GM19043 (cell line): ENCODE measurements around the gene WDPCP.
"Not testable (repeated sequence)": the region's sequence is repeated elsewhere in the genome, so short reads cannot be mapped to it uniquely, and the experiment has no call there.

Source experiments
- ATAC-seq: cut with Tn5 transposase; IDR thresholded peaks from one replicate; pipeline ENCODE4 v1.9.1; 2021; ENCODE audit warnings: low read depth; ENCODE audit not compliant: unreplicated experiment

WDPCP gene

DNA sequence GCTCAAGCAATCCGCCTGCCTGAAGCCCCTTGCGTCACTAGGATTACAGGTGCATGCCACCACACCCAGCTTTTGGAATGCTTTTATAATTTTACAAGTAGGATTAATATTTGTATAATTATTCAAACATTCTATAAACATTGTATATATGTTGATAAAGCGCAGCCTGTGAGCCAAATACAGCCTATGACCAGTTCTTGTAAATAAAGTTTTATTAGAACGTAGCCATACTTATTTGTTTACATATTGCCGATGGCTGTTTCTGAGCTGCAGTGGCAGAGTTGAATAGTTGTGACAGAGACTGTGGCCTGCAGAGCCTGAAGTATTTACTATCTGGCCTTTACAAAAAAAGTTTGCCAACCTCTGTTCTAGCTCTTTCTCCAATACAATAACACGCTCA, 305.0 kb downstream of the WDPCP start:
- ATAC-seq, result no peak

DNA sequence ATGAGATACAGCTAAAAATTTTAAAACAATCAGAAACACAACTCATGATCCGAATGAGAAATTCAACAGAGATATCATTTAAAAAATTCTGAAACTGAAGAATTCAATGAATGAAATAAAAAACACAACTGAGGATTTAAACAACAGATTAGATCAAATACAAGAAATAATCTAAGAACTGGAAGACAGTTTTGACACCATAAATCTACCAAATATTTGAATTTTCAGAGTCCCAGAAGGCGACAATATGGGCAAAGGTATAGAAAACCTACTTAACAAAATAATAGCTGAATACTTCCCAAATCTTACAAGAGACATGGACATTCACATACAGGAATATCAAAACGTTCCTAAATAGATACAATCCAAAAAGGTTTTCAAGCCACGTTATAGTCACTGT, 315.7 kb downstream of the WDPCP start:
- no peak for ATAC-seq

DNA sequence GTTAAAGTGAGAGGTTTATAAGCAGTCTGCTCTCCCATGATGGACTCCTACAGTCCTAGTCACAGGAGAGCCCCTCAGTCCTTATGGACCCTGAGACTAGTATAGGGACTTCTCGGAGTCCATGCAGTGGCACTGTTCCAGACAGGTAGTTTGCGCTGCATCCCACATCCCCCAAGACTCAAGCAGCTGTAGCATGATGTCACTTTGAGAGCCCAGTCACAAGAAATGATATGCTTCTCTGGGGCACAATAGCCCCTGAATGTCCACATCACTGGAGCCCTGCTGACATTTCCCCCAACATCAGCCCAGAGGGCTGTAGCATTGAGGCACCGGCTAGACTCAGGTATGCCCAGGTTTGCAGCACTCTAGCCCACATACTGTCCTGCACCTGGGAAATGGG, 317.6 kb downstream of the WDPCP start:
- ATAC-seq, result no peak

DNA sequence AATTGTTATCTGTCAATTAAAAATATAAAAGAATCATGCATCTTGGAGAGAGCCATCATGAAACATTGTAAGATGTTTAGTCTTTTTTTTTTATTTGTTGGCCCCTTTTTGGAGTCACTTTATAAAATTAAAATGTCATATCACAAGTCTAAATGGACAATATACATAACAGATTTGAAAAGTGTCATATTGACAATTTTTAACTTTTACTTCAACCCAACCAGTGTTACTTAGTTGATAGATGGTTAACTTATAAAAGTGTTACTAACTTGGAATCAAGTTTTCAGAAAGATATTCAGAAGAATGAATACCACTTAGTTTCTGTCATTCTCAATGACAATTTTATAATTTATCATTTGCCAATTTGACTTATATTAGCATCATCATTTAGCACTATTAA, 319.3 kb downstream of the WDPCP start:
- no peak for ATAC-seq

DNA sequence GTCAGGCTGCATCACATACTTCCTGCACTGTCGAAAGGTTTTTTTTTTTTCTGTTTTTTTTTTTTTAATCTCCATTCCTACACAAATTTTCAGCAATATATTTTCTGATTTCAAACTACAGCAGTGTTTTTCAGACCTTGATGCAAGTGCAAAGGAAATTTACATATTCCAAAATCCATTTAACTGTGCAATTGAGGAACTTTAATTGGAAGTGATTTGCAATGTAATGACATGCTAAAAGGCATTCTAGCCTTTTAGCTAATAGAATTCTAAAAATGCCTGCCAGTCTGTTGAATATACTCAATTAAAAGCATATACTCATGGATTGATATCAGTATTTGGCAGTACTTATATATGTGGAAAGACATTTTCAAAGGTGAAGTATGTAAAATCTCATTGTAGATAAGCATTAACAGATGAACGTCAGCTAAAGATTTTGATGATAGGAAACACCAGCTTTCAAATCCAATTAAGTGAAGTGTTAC, 327.1 kb downstream of the WDPCP start:
- no peak for ATAC-seq

DNA sequence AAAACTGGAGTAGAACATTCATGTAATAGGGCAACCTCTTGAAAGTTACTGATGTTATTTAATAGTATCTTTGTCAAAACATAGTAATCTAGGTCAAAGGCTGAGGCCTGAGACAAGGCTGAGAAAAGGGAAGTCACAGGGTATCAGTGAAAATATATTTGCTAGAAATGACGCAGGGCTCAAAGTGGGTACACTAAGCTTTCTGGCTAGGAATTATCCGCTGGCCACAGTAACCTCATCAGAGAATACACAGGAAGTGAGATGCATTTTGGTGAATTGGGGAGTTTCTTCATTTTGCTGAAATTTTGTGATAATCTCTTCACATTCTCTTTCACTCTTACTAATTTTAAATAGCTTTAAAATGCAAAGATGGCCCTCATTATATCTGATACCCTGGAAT, 330.8 kb downstream of the WDPCP start:
- no peak for ATAC-seq

DNA sequence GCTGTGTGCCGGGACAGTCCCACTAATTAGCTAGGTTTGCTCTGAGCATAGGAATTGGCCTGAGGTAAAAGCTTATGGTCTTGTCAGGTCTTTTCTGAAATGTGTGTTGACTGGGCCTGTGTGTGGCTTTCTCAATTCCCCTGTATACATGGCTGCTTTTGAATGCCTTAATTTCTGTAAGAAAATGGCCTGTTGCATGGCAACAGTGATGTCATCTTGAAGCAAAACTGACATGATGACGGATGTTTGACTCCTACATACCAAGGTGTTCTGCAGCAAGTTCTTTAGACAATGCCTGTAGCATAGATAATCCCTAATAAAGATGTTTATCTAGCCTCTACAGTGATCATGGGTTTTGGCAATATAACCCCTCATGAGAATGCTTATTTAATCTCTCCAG, 339.1 kb downstream of the WDPCP start:
- ATAC-seq, result no peak

DNA sequence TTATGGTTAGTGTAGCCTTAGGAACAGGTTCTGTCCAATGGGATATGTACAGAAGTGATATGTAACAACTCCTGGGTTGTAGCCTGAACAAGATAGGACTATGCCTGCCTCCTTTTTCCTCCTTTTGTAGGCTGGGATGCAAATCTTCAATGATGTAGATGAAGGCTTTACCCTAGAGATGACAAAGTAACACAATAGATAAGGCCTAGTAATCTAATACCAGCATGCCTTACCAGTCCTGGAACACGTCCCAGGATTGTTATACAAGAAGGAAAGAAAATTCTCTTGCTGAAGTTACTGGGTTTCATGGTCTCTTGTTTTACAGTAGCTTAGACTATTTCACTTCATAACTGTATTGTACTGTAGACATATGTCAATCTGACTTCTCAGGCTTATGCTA, 345.5 kb downstream of the WDPCP start:
- ATAC-seq, result no peak

DNA sequence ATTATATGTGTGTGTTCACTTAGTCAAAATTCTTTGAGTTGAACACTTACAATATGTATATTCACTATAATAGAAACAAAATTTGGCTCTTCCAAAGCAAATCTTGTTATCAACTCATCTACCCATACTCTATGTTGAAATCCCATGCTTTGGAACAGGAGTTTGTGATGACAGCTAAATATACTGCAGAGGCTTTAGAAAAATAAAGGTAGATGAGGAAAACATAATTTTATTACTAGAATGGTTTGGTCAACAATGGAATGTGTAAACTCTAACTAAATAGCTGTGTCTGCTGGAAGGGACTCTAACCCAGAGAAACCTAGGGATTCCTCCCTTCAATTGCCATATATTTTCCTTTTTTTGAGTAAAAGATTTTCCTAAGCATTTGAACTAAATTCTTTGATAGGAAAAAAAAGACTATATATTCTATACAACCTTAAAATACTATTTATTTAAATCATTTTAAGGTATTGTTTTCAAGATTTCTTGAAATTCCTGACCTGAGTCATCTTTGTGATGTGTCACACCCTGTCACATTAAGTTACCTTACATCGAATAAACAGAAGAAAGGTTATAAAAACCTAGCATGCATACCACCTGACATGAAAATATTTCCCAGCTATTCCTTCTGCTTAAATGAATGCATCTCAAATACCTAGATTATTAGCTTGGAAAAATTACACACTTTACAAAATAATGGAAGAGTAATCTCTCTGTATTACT, 362.2 kb downstream of the WDPCP start:
- ATAC-seq, result no peak

DNA sequence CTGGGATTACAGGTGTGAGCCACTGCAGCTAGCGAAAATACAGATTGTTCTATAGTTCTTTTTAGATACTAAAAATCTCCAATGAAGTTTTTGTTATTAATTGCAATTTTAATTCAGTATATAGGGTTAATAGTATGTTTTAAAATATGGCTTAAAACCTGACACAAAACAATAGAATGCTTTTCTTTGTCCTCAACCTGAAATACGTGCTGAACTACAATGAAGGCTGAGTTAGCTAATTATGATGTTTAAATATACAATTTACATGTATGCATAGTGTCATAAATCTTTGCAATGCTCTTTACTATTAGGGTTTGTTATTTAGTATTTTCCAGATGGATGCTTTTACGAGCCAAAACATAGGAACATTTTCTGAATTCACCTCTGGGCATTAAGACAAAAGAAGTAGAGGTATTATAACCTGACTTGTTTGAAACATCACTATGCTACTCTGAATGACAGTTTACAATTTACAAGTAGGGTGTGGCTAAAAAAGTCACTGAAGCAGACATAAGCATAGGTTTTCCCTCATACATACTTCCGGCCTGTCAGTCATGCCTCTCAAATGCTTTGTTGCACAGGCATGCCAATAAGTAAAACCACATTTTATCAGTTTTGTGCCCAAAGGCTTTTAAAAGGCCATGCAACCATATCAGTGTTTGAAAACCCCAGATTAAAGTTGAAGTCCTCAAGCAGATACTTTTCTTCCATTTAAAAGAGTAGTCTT, 369.3 kb downstream of the WDPCP start:
- ATAC-seq, result no peak

DNA sequence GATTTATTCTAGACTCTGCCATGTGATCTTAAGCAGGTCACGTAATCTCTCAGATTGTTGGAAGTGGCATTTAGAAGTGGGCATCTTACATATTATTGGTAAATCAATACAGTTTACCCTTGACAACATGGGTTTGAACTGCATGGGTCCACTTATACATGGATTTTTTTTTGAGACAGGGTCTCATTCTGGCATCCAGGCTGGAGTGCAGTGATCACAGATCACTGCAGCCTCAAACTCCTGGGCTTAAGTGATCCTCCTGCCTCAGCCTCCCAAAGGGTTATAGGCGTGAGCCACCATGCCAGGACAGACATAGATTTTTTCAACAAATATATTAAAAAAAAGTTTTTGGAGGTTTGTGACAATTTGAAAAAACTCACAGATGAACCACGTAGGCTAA, 393.0 kb downstream of the WDPCP start:
- ATAC-seq, result no peak

DNA sequence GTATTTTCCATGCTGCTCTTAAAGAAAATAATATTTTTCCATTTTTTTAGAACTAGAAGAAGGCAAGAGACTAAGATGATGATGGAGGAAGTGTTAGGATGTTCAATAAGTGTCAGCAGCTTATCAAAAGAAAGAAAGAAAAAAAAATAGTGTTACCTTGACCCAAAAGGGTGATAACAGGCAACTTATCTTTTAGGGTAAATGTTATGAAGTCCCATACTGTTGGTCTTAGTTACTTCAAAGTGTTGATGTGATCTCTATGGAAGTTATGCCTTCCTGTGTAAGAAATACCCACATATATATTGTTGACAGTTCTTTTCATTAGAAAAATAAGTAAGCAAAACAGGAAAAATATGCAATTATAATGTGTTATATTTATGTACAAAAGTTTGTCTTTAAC, 394.1 kb downstream of the WDPCP start:
- ATAC-seq, result no peak

DNA sequence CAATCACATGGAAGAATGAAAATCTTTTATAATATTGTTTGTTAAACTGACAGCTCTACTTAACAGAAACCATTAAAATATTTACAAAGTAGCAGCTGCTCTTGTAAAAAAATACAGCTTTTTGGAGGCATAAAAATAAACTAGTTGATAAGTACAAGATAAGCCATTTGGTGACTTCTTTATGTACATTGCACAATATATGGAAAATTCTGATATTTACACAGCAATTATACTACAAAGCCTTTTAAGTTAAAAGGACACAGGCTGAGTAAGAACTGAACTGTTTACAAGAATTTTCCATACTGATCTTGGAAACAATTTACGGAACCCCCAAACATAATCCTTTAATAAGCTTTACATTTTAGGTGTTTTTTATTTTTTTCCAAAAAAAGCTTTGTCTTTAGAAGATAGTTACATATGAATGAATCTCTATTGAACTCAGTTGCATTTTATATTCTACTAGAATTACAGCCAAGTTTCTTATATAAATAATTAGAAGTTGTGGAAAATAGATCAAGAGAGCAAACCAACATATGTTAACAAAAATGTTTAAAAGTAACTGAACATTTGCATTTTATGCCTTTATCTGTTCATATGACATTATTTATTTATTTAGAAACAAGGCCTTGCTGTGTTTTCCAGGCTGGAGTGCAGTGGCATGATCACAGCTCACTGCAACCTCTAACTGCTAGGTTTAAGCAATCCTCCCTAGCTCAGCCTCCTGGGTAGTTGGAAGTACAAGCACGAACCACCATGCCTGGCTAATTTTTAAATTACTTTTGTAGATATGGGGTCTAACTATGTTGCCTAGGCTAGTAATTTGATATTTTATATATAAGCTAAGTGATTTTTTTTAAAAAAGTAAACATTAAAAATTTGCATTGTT, 395.1 kb downstream of the WDPCP start:
- ATAC-seq, result no peak

DNA sequence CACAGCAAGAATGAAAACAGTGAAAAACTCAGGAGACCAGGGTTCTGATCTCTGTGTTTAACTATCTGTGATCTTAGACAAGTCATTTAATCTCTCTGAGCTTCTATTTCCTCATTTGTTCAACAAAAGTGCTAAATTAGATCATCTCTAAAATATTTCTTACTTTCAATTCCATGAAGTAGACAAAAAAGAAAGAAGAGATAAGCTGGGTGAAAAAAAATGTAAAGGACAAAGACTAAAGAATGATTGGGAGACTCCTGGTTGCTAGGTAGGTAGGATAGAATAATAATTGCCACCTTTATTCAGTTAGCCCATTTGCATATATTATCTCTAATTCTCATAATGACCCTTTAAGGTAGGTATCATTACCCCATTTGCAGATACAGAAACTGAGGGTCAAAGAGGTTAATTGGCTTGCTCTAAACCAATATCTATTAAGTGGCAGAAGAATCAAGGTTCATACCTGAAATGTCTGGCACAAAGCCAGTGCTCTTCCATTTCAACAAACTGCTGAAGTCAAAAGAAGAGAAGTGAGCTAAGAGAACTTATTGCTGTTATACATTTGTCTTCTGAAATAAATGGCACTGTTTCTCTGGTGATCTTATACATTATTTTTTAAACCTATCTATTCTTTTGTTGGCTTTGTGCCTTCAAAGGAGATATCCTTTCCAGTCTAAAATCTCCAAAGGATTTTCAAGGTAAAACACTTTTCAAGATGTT, 395.9 kb downstream of the WDPCP start:
- ATAC-seq, result no peak

DNA sequence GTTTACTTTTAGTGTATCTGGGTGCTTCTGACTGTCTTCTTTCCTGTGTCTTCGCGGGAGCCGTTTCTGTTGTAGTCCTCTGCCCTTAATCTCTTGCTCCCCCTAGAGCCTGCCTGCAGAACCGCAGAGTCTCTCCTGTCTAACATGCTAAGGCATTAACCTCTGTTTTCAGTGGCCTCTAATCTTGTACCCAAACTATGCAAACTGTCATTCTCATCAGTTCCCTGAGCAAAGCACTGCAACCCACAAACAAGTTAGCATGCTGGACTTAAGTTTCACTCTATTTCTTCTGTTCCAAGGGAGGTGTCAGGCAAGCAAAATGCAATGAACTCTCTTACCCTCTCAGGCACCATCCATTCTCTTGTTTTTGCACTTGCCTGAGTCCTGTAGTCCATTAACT, 399.3 kb downstream of the WDPCP start:
- ATAC-seq, result peak; percentile 59

DNA sequence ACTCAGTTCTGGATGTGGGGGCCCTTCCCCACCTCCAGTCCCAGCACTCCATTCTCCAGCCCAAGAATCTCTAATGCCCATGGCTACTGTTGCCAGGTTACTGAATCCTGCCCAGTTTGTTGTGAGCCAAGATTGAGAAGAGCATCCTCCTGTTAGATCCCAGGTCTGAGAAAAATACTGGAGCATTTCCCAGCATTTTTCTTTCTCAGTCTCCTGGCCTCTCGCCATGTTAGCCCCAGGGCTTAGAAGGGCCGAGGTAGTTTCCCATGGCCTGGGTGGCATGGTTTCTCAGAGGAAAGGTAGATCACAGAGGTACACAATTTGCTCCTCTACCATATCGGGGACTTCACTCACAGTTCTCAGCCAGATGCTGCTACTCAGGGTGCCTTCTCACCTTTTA, 401.9 kb downstream of the WDPCP start:
- no peak for ATAC-seq

DNA sequence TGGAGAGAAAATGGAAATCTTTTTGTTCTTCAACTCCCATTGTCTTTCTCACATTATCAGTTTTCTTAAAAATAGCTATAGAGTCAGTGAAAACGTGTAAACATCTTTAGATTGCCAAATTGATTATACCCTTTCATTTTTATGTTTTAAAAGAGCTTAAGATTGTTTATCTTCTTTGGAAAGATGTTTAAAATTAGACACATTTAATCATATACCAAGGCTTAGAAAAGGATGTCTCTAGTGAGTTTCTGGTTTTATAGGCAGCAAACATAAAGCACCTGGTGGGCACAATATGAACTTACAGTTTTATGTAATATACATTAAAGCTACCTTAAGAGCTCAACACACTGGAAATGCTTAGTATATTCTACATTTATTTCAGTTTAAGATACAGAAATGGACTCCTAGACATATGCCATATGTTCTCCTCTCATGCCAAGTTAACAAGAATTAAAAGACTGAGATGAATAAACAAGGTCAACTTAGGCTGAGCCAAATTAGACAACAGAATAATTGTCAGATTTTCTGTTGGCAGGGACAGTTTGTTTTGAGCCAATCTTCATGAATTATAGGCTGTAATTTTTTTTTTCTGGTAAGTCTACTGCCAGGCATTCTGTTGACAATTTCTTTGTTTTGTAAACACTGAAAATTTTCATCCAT, 425.0 kb downstream of the WDPCP start:
- ATAC-seq, result no peak

DNA sequence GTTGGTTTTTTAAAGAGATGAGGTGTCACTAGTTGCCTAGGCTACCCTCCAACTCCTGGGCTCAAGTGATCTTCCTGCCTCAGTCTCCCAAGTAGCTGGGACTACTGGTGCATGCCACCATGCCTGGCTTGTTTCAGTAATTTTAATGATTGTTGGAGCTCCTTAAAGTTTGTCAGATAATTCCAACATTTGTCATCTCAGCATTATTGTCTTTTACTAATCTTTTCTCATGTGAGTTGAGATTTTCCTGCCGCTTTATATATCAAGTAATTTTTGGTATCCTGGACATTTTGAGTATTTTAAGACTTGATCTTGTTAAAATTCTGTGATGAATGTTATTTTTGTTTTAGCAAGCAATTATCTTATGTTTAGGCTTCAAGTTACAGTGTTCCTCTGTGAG, 429.0 kb downstream of the WDPCP start:
- ATAC-seq, result no peak

DNA sequence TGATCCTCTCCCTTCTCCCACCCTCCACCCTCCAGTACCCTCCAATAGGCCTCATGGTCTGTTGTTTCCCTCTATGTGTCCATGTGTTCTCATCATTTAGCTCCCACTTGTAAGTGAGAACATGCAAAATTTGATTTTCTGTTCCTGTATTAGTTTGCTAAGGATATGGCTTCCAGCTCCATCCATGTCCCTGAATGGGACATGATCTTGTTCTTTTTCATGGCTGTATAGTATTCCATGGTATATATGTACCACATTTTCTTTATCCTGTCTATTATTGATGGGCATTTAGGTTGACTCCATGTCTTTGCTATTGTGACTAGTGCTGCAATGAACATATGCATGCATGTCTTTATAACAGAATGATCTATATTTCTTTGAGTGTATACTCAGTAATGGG, 451.6 kb downstream of the WDPCP start:
- ATAC-seq, result not testable (repeated sequence)

DNA sequence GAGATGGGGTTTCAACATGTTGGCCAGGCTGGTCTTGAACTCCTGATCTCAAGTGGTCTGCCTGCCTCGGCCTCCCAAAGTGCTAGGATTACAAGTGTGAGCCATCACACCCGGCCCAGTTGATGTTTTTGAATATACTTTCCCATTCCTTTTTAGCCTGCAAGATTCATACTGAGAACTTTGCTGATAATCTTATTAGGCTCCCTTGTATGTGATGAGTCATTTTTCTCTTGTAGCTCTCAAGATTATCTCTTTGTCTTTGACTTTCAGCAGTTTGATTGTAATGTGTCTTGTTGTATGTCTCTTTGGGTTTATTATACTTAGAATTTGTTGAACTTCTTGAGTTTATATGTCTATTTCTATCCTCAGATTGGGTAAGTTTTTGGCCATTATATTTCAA, 456.3 kb downstream of the WDPCP start:
- ATAC-seq, result no peak
